ENCODE measurements around the gene ARMH1. TPM values are rescaled to one million over a fixed set of nuclear protein-coding genes. Genes with fewer than 3 reads are reported as not detected.
"Not testable (repeated sequence)": the region's sequence is repeated elsewhere in the genome, so short reads cannot be mapped to it uniquely, and the experiment has no call there.

Gene ARMH1
- total RNA-seq, 1 experiment from 2014 or later, result not detected

- in situ Hi-C loops (cut with HindIII; ENCODE audit: low pct_unique_long_range_greater_than_20kb, low sequenced_read_pairs), result no loop called here
- peak; percentile 50 for DNase-seq (ENCODE audit: low read depth)
These were observed 58.9 kb downstream of the ARMH1 start for GRCh38 chr1:44733365-44733764.

- in situ Hi-C loops (cut with HindIII; ENCODE audit: low pct_unique_long_range_greater_than_20kb, low sequenced_read_pairs), result no loop called here
- no peak for DNase-seq (ENCODE audit: low read depth)
These were observed 59.3 kb downstream of the ARMH1 start for GRCh38 chr1:44733784-44734183.

GRCh38 chr1:44735992-44736391, 61.5 kb downstream of the ARMH1 start:
- DNase-seq (ENCODE audit: low read depth), result no peak
- in situ Hi-C loops (cut with HindIII; ENCODE audit: low pct_unique_long_range_greater_than_20kb, low sequenced_read_pairs), result no loop called here

GRCh38 chr1:44738953-44739306, 64.4 kb downstream of the ARMH1 start:
- in situ Hi-C loops (cut with HindIII; ENCODE audit: low pct_unique_long_range_greater_than_20kb, low sequenced_read_pairs); DNase-seq (ENCODE audit: low read depth): not testable (repeated sequence)

- in situ Hi-C loops (cut with HindIII; ENCODE audit: low pct_unique_long_range_greater_than_20kb, low sequenced_read_pairs), result no loop called here
- DNase-seq (ENCODE audit: low read depth), result peak; percentile 93
These were observed 65.0 kb downstream of the ARMH1 start, which contains the start of gene KIF2C for GRCh38 chr1:44739307-44740178. KIF2C (plus strand) TSS chr1:44739837; CDS start chr1:44739933, 96 bp downstream.

GRCh38 chr1:44740179-44740617, 65.7 kb downstream of the ARMH1 start:
- in situ Hi-C loops (cut with HindIII; ENCODE audit: low pct_unique_long_range_greater_than_20kb, low sequenced_read_pairs), result no loop called here
- DNase-seq (ENCODE audit: low read depth), result no peak

GRCh38 chr1:44743211-44743610, 68.7 kb downstream of the ARMH1 start:
- in situ Hi-C loops (cut with HindIII; ENCODE audit: low pct_unique_long_range_greater_than_20kb, low sequenced_read_pairs), result no loop called here
- DNase-seq (ENCODE audit: low read depth), result no peak

- in situ Hi-C loops (cut with HindIII; ENCODE audit: low pct_unique_long_range_greater_than_20kb, low sequenced_read_pairs), result no loop called here
- DNase-seq (ENCODE audit: low read depth), result no peak
These were observed 73.4 kb downstream of the ARMH1 start for GRCh38 chr1:44747878-44748277.

GRCh38 chr1:44757420-44757819, 82.9 kb downstream of the ARMH1 start:
- in situ Hi-C loops (cut with HindIII; ENCODE audit: low pct_unique_long_range_greater_than_20kb, low sequenced_read_pairs), result no loop called here
- no peak for DNase-seq (ENCODE audit: low read depth)

- in situ Hi-C loops (cut with HindIII; ENCODE audit: low pct_unique_long_range_greater_than_20kb, low sequenced_read_pairs), result no loop called here
- DNase-seq (ENCODE audit: low read depth), result no peak
These were observed 84.6 kb downstream of the ARMH1 start for GRCh38 chr1:44759077-44759476.

GRCh38 chr1:44760876-44761275, 86.4 kb downstream of the ARMH1 start:
- no peak for DNase-seq (ENCODE audit: low read depth)
- in situ Hi-C loops (cut with HindIII; ENCODE audit: low pct_unique_long_range_greater_than_20kb, low sequenced_read_pairs), result no loop called here

GRCh38 chr1:44766421-44766820, 91.9 kb downstream of the ARMH1 start:
- in situ Hi-C loops (cut with HindIII; ENCODE audit: low pct_unique_long_range_greater_than_20kb, low sequenced_read_pairs); DNase-seq (ENCODE audit: low read depth): not testable (repeated sequence)

Other genes starting within 250 kb of the ARMH1 start
- 4.3 and 7.6 TPM in 2 replicates for gene TMEM53, start 233 bp upstream of the ARMH1 start, total RNA-seq (2014; rRNA removed; shearing (Covaris generic); ENCODE audit: low replicate concordance)
- gene RNU5D-1, start 56.5 kb downstream of the ARMH1 start, total RNA-seq (2014; rRNA removed; shearing (Covaris generic); ENCODE audit: low replicate concordance), result not detected in 2 replicates
- gene KIF2C, start 65.1 kb downstream of the ARMH1 start, total RNA-seq (2014; rRNA removed; shearing (Covaris generic); ENCODE audit: low replicate concordance), result 49.9 and 55.4 TPM in 2 replicates
- gene RPS8, start 100.8 kb downstream of the ARMH1 start, total RNA-seq (2014; rRNA removed; shearing (Covaris generic); ENCODE audit: low replicate concordance), result 1,783 and 1,946 TPM in 2 replicates
- gene BEST4, start 113.5 kb downstream of the ARMH1 start, total RNA-seq (2014; rRNA removed; shearing (Covaris generic); ENCODE audit: low replicate concordance), result not detected in 2 replicates
- 5.0 and 11.7 TPM in 2 replicates for gene PLK3, start 125.7 kb downstream of the ARMH1 start, total RNA-seq (2014; rRNA removed; shearing (Covaris generic); ENCODE audit: low replicate concordance)
- gene DYNLT4, start 132.6 kb downstream of the ARMH1 start, total RNA-seq (2014; rRNA removed; shearing (Covaris generic); ENCODE audit: low replicate concordance), result not detected in 2 replicates
- 1.7 and 1.9 TPM in 2 replicates for gene BTBD19, start 133.8 kb downstream of the ARMH1 start, total RNA-seq (2014; rRNA removed; shearing (Covaris generic); ENCODE audit: low replicate concordance)
- not detected in 2 replicates for gene PTCH2, start 168.5 kb downstream of the ARMH1 start, total RNA-seq (2014; rRNA removed; shearing (Covaris generic); ENCODE audit: low replicate concordance)